Measurements from ENCODE around the gene TMPRSS2.

Gene TMPRSS2

GRCh38 chr21:41470054-41470453 is 37.9 kb downstream of the TMPRSS2 start:
- H3K9me3 ChIP-seq (ENCODE audit: control insufficient read depth, low read length) = no peaks in the 10 kb centered on the region
- no peaks in the 10 kb centered on the region for H3K79me2 ChIP-seq
- no peak overlapping the region for H2AFZ ChIP-seq
- no peaks in the 10 kb centered on the region for H3K36me3 ChIP-seq (ENCODE audit: control insufficient read depth, insufficient read depth, low read length)
- TF ChIP-seq CTCF (IDR thresholded peaks at IDR 0.05) = no peak
- peaks cover 3% of the 10 kb centered on the region for H3K4me1 ChIP-seq
- no peak overlapping the region for H3K9ac ChIP-seq
- H3K27ac ChIP-seq = no peak overlapping the region
- H3K4me3 ChIP-seq (ENCODE audit: low read depth, low read length) = no peak overlapping the region
- no peaks in the 10 kb centered on the region for H3K27me3 ChIP-seq (ENCODE audit: control insufficient read depth, insufficient read depth, low read length)
- H3K4me2 ChIP-seq (ENCODE audit: low read length) = no peak overlapping the region

GRCh38 chr21:41466024-41466820 is 41.7 kb downstream of the TMPRSS2 start:
- H3K9ac ChIP-seq = no peak overlapping the region
- H3K36me3 ChIP-seq (ENCODE audit: control insufficient read depth, insufficient read depth, low read length) = no peaks in the 10 kb centered on the region
- no peak overlapping the region for H3K27ac ChIP-seq
- peaks cover 3% of the 10 kb centered on the region for H3K4me1 ChIP-seq
- no peaks in the 10 kb centered on the region for H3K27me3 ChIP-seq (ENCODE audit: control insufficient read depth, insufficient read depth, low read length)
- no peak overlapping the region for H2AFZ ChIP-seq
- TF ChIP-seq CTCF (IDR thresholded peaks at IDR 0.05) = no peak
- no peaks in the 10 kb centered on the region for H3K79me2 ChIP-seq
- no peaks in the 10 kb centered on the region for H3K9me3 ChIP-seq (ENCODE audit: control insufficient read depth, low read length)
- no peak overlapping the region for H3K4me3 ChIP-seq (ENCODE audit: low read depth, low read length)
- no peak overlapping the region for H3K4me2 ChIP-seq (ENCODE audit: low read length)

GRCh38 chr21:41465176-41465781 is 42.7 kb downstream of the TMPRSS2 start:
- peaks cover 3% of the 10 kb centered on the region for H3K4me1 ChIP-seq
- no peak overlapping the region for H2AFZ ChIP-seq
- TF ChIP-seq CTCF (IDR thresholded peaks at IDR 0.05) = no peak
- H3K79me2 ChIP-seq = no peaks in the 10 kb centered on the region
- H3K36me3 ChIP-seq (ENCODE audit: control insufficient read depth, insufficient read depth, low read length) = no peaks in the 10 kb centered on the region
- H3K27ac ChIP-seq = no peak overlapping the region
- no peaks in the 10 kb centered on the region for H3K9me3 ChIP-seq (ENCODE audit: control insufficient read depth, low read length)
- H3K4me2 ChIP-seq (ENCODE audit: low read length) = no peak overlapping the region
- no peak overlapping the region for H3K9ac ChIP-seq
- H3K4me3 ChIP-seq (ENCODE audit: low read depth, low read length) = no peak overlapping the region
- no peaks in the 10 kb centered on the region for H3K27me3 ChIP-seq (ENCODE audit: control insufficient read depth, insufficient read depth, low read length)

GRCh38 chr21:41460578-41461527 is 47.1 kb downstream of the TMPRSS2 start:
- no peaks in the 10 kb centered on the region for H3K4me1 ChIP-seq
- no peaks in the 10 kb centered on the region for H3K36me3 ChIP-seq (ENCODE audit: control insufficient read depth, insufficient read depth, low read length)
- no peak overlapping the region for H3K4me2 ChIP-seq (ENCODE audit: low read length)
- no peak overlapping the region for H3K4me3 ChIP-seq (ENCODE audit: low read depth, low read length)
- TF ChIP-seq CTCF (IDR thresholded peaks at IDR 0.05) = peak; percentile 59
- H2AFZ ChIP-seq = no peak overlapping the region
- no peak overlapping the region for H3K27ac ChIP-seq
- no peaks in the 10 kb centered on the region for H3K27me3 ChIP-seq (ENCODE audit: control insufficient read depth, insufficient read depth, low read length)
- no peak overlapping the region for H3K9ac ChIP-seq
- H3K79me2 ChIP-seq = no peaks in the 10 kb centered on the region
- H3K9me3 ChIP-seq (ENCODE audit: control insufficient read depth, low read length) = no peaks in the 10 kb centered on the region
